Glomerular visceral epithelial cell (primary cell): ENCODE results near the gene TGIF2.
"Not testable (repeated sequence)": the region's sequence is repeated elsewhere in the genome, so short reads cannot be mapped to it uniquely, and the experiment has no call there.

ENCODE experiments used
- DNase-seq: peaks from one replicate; pipeline ENCODE4 v3.0.0-alpha.2; 2016; ENCODE audit errors: extremely low spot score

TGIF2 gene

GRCh38 chr20:36614781-36615557 lies 41.6 kb downstream of the TGIF2 start:
- DNase-seq = peak; percentile 91

DNA sequence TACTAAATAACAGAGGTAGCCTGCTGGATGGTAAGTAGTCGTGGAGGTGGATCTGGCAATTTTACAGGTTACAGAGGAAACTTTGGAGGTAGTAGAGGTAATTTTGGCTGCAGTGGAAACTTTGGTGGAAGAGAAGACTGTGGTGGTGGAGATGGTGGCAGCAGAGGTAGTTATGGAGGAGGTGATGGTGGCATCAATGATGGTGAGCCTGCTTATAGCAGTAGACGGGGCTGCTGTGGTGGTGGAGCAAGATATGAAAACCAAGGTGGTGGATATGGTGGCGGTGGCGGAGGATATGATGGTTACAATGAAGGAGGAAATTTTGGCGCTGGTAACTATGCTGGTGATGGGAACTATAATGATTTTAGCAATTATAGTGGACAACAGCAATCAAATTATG lies 47.5 kb downstream of the TGIF2 start:
- DNase-seq = no peak

DNA sequence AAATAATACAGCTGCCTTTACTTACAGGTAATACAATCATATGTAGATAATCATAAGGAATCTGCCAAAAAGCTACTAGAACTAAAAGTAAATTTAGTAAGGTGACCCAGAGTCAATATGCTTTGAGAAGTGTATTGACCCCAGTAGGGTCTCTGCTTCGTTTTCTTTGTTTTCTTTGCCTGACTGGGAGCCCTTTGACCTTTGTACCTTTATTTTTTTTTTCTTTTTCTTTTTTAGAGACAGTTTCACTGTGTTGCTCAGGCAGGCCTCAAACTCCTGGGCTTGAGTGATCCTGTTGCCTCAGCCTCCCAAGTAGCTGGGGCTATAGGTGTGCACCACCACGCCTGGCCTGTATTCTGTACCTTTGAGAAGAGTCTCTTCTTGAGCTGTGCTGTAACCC lies 50.0 kb downstream of the TGIF2 start:
- DNase-seq = no peak

GRCh38 chr20:36624068-36624943 lies 50.9 kb downstream of the TGIF2 start:
- DNase-seq = no peak

DNA sequence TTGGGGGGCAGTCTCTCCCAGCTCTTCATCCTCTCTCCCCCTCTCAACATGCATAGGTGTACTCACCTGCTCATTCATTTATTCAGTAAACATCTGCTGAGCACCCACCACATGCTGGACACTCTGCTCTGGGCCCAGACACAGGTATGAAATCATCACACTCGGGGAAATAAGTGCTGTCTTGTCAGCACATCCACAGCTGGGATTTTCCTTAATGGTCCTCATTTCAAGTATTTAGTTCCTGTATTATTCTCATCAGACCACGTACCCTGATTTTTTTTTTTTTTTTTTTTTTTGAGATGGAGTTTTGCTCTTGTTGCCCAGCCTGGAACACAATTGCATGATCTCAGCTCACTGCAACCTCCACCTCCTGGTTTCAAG lies 51.5 kb downstream of the TGIF2 start:
- no peak for DNase-seq

DNA sequence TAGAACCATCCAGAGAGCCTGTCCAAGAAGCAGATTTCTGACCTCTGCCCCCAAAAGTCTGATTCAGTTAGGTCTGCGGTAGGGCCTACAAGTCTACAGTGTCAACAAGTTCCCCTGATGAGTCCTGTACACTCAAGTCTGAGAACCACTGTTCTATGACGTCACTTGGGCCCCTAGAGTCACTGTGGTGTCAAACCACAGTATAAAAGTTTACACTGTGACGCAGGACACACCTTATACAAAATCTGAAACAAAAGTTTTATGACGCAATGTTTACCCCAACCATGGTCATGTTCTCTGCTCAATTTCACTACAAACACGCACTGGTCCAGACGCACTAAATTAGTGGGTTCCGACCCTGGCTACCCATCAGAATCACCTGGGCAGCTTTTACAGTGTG lies 54.7 kb downstream of the TGIF2 start:
- DNase-seq = no peak

DNA sequence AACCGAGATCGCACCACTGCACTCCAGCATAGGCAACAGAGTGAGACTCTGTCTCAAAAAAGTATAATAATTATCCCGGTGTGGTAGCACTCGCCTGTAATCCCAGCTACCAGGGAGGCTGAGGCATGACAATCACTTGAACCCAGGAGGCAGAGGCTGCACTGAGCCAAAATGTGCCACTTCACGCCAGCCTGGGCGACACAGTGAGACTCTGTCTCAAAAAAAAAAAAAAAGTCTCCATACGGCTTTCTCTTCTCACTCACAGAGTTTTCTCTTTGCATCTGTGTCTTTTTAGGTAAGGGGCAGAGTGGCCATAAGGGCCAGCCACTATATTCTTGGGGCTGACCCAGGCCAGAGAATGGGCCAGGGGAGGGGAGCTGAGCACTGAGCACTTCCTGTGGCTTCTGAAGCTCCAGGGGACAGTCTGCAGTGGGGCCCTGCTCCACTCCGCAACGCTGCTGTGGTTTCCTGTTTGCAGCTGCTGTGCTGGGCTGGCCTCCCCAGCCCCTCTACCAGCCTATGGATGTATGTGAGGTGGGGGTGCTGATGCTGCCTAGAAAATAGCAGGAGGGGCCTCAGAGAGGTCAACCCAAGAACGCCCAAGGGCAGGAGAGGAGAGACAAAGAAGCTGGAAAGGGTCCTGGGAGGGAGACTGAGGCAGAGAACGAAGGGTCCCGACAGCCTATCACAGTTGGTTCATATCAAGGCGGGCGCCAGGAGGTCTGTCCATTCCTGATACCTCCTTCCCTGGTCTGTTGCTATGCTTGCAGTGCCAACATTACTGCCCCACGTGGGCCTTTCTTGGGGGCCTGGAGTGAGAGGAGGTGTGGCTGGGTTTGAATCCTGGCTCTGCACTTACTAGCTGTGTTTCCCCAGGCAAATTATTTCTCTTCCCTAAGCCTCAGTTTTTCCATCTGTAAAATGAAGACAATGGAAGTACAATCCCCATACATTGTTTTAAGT lies 56.6 kb downstream of the TGIF2 start:
- no peak for DNase-seq

DNA sequence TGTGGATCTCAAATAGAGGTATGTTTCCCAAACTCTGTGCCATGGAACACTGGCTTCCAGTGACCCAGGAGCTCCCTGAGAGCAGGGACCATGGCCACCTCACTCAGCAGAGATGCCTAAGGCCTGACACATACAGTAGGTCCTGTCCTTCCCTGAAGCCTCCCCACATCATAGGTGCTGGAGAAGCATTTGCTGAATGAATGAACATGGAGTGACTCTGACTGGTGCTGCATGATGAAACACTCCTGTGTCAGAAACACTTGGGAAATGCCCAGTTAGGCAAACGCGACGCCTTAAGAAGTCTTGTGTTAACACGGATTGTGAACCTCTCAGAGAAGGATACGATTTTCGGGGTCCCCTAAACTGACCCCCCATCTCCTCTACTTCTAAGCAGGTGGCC lies 58.2 kb downstream of the TGIF2 start:
- peak; percentile 32 for DNase-seq

DNA sequence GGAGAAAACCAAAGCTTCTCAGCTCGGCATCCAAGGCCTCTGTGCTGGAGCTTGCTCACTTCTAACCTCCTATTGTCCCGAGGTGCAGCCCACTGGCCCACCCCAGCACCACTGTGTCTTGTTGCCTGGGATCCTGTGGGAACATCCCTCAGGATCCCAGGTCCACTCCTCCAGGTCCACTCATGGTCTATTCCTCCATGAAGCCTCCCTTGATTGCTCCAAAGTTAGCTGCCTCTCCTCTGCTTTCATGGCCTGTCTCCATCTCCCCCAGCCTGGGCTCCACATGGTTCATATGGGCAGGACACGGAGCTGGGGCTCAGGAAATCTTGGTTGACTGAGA lies 58.7 kb downstream of the TGIF2 start:
- DNase-seq = no peak

DNA sequence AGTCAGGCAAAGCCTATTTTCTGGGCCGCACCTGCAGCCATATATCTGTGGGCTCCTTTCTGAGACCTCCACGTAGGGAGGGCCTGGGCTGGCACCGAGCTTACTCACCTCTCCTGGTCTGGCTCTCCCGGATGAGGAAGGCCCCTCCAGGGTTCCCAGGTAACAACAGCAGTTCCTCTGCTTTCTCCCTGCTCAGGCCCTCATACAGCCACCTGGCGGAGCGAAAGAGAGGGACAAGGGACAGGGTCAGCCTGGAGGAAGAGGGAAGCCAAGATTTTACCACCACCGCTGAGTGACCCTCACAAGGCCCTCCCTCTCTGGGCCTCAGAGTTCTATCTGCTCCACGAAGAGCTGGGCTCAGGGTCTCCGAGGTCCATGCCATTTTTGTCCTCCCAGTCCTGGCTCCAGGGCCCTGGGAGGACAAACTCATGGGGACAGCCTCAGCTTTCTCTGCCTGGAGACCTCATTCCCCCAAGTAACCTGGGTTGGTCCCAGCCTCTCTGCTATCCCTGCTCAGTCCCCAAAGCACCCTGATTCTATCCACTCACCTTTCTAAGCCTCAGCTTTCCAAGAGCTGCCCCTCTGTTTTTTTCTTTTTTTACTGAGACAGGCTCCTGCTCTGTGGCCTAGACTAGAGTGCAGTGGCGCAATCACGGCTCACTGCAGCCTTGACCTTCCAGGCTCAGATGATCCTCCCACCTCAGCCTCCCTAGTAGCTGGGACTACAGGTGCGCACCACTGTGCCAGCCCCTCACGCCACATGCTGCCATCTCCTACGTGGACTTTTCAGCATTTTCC lies 59.3 kb downstream of the TGIF2 start:
- DNase-seq = no peak

GRCh38 chr20:36633285-36633772 lies 59.9 kb downstream of the TGIF2 start:
- no peak for DNase-seq

- DNase-seq = no peak
Observed at GRCh38 chr20:36634342-36634741, 60.9 kb downstream of the TGIF2 start.

DNA sequence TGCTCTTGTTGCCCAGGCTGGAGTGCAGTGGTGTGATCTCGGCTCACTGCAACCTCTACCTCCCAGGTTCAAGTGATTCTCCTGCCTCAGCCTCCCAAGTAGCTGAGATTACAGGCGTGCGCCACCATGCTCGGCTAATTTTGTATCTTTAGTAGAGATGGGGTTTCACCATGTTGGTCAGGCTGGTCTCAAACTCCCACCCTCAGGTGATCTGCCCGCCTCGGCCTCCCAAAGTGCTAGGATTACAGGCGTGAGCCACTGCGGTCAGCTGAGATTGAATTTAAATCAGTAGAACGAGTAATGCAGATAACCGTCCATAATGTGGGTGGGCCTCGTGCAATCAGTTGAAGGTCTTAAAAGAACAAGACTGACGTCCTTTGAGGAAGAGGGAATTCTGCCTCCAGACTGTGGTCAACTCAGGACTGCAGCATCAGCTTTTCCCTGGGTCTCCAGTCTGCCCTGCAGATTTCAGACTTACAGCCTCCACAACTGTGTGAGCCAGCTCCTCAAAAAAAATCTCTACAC lies 65.5 kb downstream of the TGIF2 start:
- DNase-seq = not testable (repeated sequence)

DNA sequence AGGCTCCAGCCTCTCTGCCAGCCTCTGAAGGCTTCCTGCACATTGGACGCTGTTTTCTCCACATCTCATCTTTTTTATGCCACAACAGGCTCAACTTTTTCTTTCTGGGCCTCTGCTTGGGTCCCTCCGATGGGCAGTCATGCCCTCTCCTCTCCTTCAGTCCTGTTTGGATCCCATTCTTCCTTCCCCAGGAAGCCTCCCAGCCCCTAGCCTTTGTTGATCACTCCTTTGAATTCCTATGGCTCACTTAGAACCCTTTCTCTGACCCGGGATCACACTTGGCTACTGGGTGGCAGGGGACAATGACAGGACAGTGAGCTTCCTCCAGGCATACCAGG lies 68.1 kb downstream of the TGIF2 start:
- DNase-seq = no peak

GRCh38 chr20:36642136-36642535 lies 68.7 kb downstream of the TGIF2 start:
- DNase-seq = no peak
